Activated CD8-positive, alpha-beta memory T cell treated with anti-CD3 and anti-CD28 coated beads for 4 hours (primary cell): ENCODE measurements around the gene MRPL16.
"Not testable (repeated sequence)": the region's sequence is repeated elsewhere in the genome, so short reads cannot be mapped to it uniquely, and the experiment has no call there.

Experiments
- DNase-seq, 2 donors: peaks; one replicate each; pipeline ENCODE4 v3.0.0-alpha.2; 2020; ENCODE audit warnings: low read depth in 2 of 2

The MRPL16 gene

GRCh38 chr11:59812220-59812619 is 1.6 kb upstream of the MRPL16 start:
- no peak for DNase-seq

GRCh38 chr11:59810911-59811259 is 307 bp upstream of the MRPL16 start:
- DNase-seq = no peak

DNA sequence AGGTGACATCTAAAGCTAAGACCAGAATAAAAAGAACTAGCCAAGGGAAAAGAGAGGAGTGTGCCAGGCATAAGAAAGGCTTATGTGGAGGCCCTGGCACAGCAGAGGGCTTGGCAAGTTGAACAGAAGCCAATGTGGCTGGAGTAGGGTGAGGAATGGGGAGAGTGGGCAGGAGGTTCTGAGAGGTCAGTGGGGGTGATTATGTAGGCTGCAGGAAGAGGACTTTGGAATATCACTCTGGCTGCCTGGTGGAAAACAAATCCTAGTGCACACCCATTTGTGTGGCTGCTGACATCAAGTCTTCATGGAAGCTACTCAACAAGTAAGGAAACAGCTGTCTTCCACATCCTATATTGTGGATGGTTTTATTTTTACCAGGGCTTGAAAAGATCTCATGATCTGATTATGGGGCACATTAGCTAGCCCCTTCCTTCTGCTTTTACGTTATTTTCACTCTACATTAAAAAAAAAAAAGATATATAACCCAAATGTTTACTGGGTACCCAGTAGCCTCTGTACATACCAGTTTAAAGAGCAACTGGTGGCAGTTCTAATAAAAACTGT is 3.4 kb downstream of the MRPL16 start:
- no peak for DNase-seq

GRCh38 chr11:59804061-59804460 is 6.5 kb downstream of the MRPL16 start:
- DNase-seq = no peak

DNA sequence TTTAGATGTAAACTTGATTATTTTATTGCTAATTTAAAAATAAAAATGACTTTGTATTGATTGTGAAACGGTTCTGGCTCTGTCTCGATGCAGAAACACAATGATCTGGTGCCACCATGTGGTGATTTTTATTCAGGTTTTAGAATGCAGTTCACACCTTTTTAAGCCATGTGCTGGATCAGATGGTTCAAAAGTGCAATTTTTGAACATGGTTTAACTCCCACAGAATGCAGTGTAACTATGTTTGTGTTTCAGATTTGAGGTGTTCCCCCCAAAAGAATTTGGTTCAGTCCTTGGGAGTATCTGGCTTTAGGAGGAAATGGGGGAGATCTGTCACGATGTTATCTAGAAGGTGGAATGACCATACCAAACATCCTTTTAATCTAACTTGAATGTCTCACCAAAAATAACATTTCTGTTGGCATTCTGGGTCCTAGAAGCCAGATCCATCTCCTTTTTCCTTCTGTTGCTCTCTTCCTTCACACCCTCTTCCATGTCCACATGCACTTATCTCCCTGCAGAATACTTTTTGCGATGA is 7.9 kb downstream of the MRPL16 start:
- peak; percentile 5 to 33 for DNase-seq

GRCh38 chr11:59801981-59802638 is 8.5 kb downstream of the MRPL16 start:
- DNase-seq = no peak

GRCh38 chr11:59801160-59801706 is 9.3 kb downstream of the MRPL16 start:
- DNase-seq = no peak

- DNase-seq = no peak
Observed at GRCh38 chr11:59800390-59801025, 10.1 kb downstream of the MRPL16 start.

DNA sequence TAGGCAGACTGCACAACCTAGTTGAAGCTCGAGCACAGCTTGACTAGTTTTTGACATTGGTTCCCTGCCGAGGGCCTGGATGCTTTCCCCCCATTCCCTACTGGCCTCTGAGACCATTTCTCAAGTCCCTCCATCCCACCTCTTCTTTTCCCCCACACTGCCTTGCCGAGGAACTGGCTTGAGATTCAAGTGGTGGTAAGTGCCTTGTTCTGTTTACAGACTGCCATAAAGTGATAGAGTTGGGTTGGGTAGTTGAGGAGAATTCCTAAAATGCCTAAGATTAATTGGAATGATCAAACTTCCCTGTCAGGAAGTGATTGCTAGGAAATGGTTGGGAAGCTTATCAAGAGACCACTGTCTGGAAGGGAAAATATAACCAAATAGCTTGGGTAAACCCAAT is 16.2 kb downstream of the MRPL16 start:
- no peak for DNase-seq

GRCh38 chr11:59792507-59792906 is 18.1 kb downstream of the MRPL16 start:
- DNase-seq = no peak

- DNase-seq = no peak
Observed at GRCh38 chr11:59791639-59792038, 18.9 kb downstream of the MRPL16 start.

GRCh38 chr11:59787816-59788215 is 22.8 kb downstream of the MRPL16 start:
- DNase-seq = no peak

GRCh38 chr11:59787255-59787588 is 23.4 kb downstream of the MRPL16 start:
- DNase-seq = no peak

DNA sequence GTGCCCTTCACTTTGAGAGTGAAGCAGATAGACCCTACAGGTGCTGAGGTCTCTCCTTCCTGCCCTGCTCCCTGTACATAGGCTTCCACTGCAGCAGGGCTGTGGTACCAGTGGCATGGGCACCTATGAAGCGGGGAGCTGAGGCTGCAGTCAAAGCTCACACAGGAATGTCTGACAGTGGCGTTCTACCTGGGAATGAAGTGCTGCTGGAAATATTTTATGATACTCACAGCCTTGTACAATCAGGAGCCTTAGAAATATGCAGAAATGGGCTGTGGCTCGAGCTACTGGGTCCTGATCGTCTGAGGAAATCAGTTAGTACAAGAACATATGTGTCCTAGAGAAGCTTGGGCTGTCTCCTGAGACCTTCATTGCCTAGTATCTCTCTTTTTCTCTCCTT is 24.8 kb downstream of the MRPL16 start:
- no peak for DNase-seq

DNA sequence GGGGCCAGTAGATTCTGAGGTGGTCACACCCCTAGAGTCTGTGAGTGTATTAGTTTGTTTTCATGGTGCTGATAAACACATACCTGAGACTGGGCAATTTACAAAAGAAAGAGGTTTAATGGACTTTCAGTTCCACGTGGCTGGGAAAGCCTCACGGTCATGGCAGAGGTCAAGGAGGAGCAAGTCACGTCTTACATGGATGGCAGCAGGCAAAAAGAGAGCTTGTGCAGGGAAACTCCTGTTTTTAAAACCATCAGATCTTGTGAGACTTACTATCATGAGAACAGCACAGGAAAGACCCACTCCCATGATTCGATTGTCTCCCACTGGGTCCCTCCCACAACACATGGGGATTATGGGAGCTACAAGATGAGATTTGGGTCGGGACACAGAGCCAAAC is 26.1 kb downstream of the MRPL16 start:
- DNase-seq = not testable (repeated sequence)

DNA sequence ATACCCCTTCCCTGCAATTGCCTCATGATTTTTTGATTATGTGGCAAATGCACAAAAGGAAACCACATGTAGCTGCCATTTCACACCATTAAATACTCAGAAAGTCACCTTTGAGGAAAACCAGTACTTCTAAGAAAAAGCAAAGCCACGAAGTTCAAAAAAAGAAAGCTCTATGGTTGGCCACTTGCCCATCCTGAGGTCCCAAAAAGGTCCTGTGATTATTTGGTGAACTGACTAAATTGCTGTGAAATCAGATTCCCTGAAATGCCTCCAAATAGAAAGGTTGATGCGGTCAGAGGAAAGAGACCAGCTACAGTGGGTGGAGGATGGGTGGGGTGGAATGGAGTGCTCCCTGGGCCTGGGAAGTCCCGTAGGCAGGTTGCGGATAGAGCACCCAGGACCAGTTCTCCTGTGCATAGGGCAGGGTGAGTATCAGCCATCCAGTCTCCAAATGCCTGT is 26.9 kb downstream of the MRPL16 start:
- DNase-seq = no peak

- no peak for DNase-seq
Observed at GRCh38 chr11:59782080-59782479, 28.5 kb downstream of the MRPL16 start.

DNA sequence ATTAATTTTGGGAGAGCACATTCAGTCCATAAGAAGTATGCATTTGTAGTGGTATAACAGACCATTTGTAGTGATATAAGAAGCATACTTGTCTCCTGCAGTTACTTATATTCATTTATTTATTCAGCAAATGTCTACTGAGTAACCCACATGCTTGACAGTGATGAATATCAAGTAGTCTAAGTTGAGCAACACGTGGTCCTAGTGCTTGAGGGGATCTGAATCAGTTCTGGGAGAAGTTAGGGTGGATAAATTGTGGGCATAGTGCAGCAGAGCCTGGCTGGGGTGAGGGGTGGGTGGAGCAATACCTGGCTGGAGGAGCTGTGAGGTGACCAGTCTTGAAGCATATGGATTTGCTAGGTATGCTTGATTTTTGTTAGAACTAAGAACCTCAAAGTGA is 31.1 kb downstream of the MRPL16 start:
- DNase-seq = no peak

- DNase-seq = no peak
Observed at GRCh38 chr11:59778122-59778521, 32.5 kb downstream of the MRPL16 start.

DNA sequence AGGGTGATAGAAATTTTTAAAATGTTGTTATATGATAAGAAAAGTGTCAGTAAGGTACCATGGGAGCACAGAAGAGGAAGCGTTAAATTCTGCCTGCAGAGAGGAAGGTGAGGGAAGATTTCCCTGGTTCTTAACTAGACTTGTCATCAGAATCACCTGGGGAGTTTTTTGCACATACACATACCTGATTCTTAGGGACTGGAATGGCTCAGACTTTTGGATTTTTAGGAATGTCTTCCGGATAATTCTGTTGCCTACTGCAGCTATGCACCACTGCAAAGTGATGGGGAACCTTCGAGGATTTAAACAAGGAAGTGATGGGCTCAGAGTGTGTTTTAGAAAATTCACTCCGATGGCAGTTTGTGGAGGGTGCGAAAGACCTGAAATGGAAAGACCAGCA is 33.5 kb downstream of the MRPL16 start:
- DNase-seq = no peak

GRCh38 chr11:59776210-59777066 is 34.1 kb downstream of the MRPL16 start:
- DNase-seq = no peak

DNA sequence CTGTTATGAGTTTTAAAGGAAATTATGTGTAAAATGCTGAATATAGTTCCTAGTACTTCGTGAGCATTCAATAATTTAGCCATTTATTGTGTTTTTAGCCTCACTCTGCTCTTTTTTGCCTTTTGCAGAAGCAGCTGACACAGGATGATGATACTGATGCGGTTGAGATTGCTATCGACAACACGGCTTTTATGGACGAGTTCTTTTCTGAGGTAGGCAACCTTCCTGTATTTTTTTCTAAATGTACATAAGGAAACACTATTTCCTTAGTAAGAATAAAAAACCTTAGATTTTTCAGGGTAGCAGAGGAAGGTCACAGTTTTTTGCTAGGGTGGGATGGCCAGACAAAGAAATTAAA is 37.5 kb downstream of the MRPL16 start:
- DNase-seq = no peak
